NCI-H82 treated with DMSO at 0.1 percent for 48 hours (cell line): ENCODE results near the gene SLC26A2.
"Not testable (repeated sequence)": the region's sequence is repeated elsewhere in the genome, so short reads cannot be mapped to it uniquely, and the experiment has no call there.

Source experiments
- DNase-seq: peaks from one replicate; lab custom pipeline; 2025; ENCODE audit not compliant: unreplicated experiment; lab: John Stamatoyannopoulos, UW

SLC26A2 gene

GRCh38 chr5:149936700-149937091, 23.9 kb upstream of the SLC26A2 start:
- DNase-seq: no peak

GRCh38 chr5:149937610-149938009, 22.9 kb upstream of the SLC26A2 start:
- no peak for DNase-seq

DNA sequence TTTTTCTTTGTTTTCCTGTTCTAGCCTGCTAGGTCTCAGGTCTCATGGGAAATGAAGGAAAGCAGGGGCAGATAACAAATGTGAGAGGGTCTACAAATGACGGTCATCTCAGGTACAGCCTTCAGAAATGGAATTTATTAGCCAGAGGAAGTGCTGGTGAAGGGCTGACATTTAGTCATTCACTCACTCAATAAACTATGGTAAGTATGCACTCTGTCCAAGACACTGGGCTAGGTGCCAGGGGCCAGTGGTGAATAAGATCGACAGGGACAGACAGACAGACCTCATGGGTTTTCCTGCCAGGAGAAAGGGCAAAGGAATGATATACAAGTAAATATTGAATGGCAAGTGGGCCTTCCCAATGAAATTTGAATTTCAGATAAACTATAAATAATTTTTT, 22.3 kb upstream of the SLC26A2 start:
- no peak for DNase-seq

DNA sequence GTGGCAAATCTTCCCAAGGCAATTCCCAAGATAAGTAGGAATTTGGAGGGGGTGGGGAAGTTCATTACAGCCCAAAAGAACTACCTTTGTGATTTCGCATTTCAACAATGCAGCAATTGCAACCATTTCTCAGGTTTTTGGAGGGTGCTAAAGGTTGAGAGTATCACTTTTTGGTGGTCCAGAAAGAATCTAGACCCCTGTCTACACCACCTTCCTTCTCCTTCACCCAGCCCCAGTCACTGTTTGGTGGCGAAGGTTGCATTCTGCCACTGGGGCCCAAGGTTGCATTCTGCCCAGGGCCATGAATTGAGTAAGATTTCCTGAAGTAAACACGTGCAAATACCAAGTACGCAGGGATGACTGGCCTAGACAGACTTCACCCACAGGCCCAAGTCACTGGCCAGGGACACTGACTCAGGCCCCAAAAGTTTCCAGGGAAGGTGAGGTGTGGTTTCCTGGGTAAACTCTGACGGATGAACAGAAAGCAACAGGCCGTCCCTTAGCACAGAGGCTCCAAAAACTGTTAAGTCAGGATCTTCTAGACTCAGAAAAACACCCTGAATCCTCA, 21.7 kb upstream of the SLC26A2 start:
- DNase-seq: no peak

DNA sequence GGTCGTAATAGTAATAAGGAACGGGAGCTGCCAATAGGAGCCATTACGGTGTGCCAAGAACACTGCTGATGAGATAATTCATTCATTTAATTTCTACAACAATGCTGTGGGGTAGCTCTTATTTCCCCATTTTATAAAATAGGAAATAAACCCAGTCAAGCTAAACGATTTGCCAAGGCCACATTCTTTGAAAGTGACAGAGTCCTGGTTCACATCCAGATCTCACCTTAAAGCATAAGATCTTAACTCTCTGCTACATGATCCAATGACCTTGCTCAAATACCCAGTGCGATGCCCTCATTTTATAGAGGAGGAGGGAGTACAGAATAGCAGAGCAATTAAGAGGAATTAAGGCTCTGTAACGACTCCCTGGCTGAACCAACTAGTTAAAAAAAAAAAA, 21.0 kb upstream of the SLC26A2 start:
- DNase-seq: peak; percentile 21

DNA sequence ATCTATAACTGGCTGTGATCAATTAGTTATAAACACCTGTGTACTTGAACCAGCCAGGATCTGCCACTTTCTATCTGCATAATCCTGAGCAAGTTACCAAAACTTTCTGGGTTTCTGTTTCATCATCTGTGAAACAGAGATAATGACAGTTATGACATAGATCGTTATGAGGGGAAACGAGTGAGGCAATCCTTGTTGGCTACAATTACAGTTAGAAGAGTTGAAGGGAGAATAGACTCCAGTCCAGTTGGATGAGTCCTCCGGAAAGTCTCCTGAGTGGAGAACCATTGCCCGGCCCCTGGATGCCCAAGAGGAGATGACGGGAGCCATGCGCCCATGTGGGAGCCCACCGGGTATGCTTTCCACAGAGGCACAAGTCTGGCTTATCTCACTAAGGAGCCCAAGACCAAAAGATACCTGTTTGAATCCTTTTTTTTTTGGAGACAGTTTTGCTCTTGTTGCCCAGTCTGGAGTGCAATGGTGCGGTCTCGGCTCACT, 20.4 kb upstream of the SLC26A2 start:
- no peak for DNase-seq

DNA sequence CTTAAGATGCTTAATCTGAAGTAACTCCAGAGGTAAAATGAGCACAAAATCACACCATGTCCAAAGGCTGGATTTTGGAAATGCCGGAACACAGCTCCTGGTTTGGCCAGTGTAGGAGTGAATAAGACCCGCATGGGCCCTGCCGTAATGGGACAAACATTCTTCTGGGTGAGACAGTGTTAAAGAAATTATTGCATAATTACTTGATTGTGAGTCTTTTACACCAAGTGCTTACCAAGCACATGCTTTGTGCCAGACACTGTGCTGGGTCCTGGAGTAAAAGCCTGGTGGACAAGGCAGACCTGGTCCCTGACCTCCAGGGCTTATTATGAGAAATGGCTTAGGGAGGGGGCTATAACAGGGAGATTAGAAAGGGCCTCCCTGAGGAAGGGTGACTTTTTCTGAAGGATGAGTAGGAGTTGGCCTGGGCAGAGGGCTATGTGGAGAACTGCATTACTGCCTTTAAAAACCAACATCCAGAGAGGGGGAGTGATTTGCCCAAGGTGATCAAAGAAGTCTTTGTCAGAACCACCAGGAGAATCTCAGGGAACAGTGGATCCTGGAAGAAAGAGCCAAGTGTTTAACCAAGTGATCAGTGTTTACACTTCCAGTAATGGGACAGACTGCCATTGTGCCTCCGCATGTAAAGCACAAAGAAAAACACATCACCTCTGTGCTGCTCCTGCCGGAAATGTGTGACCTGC, 19.5 kb upstream of the SLC26A2 start:
- no peak for DNase-seq

DNA sequence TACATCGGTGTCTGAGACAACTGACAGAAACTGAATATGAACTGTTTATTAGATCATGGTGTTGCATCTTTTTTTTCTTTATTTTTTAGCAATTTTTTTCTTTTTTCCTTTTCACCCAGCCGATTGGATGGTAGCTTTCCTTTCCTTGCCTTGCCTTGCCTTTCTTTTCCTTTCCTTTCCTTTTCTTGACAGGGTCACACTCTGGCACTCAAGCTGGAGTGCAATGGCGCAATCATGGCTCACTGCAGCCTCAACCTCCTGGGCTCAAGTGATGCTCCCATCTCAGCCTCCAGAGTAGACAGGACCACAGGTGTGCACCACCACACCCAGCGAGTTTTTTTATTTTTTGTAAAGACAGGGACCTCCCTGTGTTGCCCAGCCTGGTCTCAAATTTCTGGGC, 18.8 kb upstream of the SLC26A2 start:
- no peak for DNase-seq

DNA sequence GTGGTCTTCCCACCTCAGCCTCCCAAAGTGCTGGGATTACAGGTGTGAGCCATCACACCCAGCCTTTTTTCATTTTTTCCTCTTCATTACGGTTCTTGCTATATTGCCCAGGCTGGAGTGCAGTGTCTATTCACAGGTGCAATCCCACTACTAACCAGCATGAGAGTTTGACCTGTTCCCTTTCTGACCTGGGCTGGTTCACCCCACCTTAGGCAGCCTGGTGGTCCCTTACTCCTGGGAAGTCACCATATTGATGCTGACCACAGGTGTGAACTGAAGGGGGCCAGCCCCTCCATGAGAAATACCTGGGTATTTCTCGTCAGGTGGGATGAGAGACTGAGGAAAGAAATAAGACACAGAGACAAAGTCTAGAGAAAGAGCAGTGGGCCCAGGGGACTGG, 18.4 kb upstream of the SLC26A2 start:
- no peak for DNase-seq

GRCh38 chr5:149942741-149943169, 17.8 kb upstream of the SLC26A2 start:
- DNase-seq: not testable (repeated sequence)

DNA sequence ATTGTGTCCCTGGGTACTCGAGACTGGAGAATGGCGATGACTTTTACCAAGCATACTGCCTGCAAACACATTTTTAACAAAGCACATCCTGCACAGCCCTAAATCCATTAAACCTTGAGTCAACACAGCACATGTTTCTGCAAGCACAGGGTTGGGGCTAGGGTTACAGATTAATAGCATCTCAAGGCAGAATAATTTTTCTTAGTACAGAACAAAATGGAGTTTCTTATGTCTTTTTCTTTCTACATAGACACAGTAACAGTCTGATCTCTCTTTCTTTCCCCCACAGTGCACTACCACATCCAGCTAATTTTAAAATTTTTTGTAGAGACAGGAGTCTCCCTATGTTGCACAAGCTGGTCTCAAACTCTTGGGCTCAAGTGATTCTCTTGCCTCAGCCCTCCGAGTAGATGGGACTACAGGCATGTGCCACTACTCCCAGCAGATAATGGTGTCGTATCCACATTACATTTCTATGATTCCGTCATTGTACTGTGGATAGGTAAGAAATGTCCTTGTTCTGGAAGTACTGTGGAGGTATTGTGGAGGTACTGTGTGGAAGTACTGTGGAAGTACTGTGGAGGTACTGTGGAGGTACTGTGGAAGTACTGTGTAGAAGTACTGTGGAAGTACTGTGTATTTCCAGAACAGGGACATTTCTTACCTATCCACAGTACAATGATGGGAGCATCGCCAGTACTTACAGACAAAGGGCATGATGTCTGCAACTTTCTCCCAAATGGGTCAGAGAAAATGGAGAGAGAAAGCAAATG, 17.2 kb upstream of the SLC26A2 start:
- DNase-seq: not testable (repeated sequence)

GRCh38 chr5:149944666-149945065, 15.9 kb upstream of the SLC26A2 start, which contains the start of gene PDE6A:
PDE6A (minus strand) TSS chr5:149944793; CDS start chr5:149944673, 120 bp downstream.
- peak; percentile 77 for DNase-seq

DNA sequence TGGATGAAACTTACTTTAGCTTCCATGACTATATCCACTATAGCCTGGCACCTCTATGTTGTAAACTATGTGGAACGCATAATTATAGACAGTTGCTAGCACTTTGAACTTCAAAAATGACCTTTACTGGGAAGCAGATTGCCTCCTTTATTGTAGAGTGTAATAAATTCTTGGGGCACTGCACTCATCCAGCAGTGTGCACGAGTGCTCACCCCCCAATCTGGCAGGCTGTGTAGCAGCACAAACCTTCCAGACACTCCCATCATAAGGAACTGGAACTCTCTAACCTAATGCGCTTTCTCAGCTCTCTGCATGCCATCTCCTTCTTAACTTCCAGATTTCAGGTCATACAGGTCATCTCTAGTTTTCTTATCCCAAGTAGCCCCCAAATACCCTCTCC, 14.4 kb upstream of the SLC26A2 start:
- DNase-seq: no peak

- no peak for DNase-seq
Measured at GRCh38 chr5:149948993-149949392, 11.6 kb upstream of the SLC26A2 start.

DNA sequence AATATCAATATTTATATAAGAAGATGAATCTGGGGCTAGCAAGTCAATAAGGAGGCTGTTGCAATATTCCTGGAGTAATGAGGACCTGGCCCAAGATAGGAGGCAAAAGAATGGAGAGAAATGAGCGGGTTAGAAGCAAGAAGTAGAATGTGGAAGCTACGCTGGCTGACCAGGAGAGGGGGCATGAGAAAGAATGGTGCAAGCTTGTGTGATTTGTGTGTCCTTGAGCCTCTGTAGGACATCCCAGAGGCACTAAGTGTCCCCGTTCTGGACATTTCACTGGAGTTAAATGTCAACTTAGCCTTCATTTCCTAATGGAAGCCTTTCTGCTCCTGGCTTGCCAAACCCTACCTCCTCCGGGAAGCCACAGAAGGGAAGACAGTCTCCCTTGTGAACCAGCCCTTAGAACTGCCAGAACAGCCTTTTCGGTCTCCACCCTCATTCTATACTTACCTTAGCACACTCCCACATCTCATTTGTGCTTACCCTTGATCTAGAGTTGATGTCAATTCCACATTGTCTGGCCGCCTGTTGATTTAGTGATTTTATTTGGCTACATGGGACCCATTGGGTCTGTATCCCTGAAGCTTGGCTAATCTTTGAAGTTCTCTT, 9.3 kb upstream of the SLC26A2 start:
- DNase-seq: no peak

GRCh38 chr5:149953436-149954121, 7.0 kb upstream of the SLC26A2 start:
- DNase-seq: no peak

GRCh38 chr5:149954798-149955197, 5.8 kb upstream of the SLC26A2 start:
- DNase-seq: no peak

- no peak for DNase-seq
Measured at GRCh38 chr5:149956685-149957084, 3.9 kb upstream of the SLC26A2 start.

GRCh38 chr5:149957855-149958254, 2.7 kb upstream of the SLC26A2 start:
- no peak for DNase-seq

DNA sequence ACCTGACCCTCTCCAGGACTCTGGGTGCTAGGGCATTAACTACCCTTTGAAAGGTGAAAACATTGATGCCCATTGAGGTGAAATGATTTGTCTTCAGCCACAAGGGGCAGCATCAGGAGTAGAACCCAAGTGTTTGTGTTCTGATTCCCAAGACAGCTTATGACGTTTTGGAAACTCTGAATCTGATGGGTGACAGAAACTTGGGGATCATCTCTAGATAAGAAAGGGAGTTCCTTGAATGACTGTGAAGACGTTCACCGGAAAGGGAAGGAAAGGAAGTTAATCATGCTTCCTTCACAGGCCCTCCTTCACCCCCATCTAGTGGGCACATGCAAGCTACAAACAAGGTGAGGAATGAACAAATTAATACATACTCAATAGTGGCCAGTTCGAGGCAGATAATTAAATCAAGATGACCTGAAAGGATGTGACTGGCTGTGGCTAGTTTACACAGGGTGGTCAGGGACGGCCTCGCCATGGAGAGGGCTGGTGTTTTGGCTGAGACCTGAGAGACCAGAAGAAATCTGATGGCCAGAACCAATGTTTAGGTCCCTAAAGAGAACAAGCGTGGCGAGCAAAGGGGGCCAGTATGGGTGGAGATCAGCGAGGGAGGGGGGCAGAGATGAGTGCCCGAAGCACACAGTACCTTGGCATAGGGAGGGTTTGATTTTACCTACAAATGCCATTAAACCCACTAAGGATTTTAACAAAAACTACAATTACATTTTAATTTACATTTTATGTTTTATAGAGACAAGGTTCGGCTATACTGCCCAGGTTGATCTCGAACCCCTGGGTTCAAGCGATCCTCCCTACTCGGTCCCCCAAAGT, 937 bp upstream of the SLC26A2 start:
- peak; percentile 44 for DNase-seq
